Measurements from ENCODE around the gene TMPRSS2.

The TMPRSS2 gene

DNA sequence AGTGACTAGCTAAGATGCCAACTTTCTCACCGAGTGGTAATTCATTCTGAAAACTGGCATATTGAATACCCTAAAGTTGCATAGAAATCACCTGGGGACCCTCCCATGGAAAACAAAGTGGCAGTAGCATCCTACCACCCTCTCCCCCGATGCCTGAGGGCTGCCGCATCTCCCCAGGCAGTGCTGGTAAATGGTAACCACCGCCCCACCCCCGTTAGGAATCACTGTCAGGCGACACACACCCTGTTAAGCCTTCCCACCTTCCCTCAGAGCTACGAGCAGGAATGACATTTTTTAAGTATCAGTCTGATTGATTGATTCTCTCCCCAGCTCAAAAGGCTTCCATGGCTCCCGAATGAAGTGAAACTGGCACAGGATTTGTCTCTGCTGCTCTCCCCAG lies 28.3 kb downstream of the TMPRSS2 start:
- Histone ChIP-seq H3K4me3 (ENCODE audit: low read length) (no peak overlapping the region), H3K4me1 (ENCODE audit: control insufficient read depth, low read depth, low read length) (peaks cover 36% of the 10 kb centered on the region), H3K9me3 (ENCODE audit: control insufficient read depth, low read depth, low read length) (no peaks in the 10 kb centered on the region), H3K27me3 (ENCODE audit: control insufficient read depth, insufficient read depth, low read length) (no peaks in the 10 kb centered on the region), H3K36me3 (ENCODE audit: control insufficient read depth, low read depth, low read length) (no peaks in the 10 kb centered on the region), H3K9ac (ENCODE audit: low read length) (no peak overlapping the region), H3K27ac (ENCODE audit: low read length) (no peak overlapping the region)

DNA sequence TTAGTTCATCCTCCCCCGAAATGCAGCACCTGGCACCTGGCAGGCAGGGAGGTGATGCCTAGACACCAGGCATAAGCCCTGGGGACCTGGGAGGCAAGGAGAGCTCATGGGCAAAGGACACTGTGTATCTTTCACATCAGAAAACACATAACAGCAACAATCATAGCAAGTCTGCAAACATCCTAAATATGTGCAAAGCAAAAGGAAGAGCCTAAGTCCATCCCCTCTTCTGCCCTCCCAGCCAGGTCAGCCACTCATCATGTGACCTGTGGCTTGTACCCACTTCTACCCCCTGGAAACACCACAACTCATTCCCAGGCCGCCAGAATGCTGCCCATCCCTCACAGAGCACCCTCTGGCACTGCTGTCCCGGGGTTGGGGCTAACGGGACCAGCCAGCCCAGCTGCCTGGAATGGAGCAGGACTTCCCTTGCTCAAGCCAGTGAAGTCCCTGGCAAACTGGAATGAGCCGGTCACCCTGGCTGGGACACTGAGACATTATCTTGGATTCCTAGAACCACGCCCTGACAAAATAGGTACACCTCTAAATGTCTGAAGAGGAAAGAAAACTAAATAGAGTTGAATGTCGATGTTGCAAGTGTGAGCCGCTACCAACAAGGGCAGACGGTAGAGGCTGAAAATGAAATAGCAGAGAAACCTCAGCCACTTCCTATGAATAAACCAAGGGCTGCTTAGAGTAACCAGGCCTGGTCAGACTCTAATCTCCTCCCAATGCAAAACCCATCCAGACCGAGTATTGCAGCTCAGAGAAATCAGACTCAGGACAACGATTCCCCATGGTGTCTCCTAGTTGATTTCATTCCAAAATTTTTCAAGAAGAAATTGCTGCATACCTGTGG lies 29.4 kb downstream of the TMPRSS2 start:
- H3K9me3 ChIP-seq (ENCODE audit: control insufficient read depth, low read depth, low read length): no peaks in the 10 kb centered on the region
- peak overlapping the region; percentile 16 for H3K4me3 ChIP-seq (ENCODE audit: low read length)
- H3K4me1 ChIP-seq (ENCODE audit: control insufficient read depth, low read depth, low read length): peaks cover 36% of the 10 kb centered on the region
- no peaks in the 10 kb centered on the region for H3K27me3 ChIP-seq (ENCODE audit: control insufficient read depth, insufficient read depth, low read length)
- H3K27ac ChIP-seq (ENCODE audit: low read length): no peak overlapping the region
- no peaks in the 10 kb centered on the region for H3K36me3 ChIP-seq (ENCODE audit: control insufficient read depth, low read depth, low read length)
- no peak overlapping the region for H3K9ac ChIP-seq (ENCODE audit: low read length)

DNA sequence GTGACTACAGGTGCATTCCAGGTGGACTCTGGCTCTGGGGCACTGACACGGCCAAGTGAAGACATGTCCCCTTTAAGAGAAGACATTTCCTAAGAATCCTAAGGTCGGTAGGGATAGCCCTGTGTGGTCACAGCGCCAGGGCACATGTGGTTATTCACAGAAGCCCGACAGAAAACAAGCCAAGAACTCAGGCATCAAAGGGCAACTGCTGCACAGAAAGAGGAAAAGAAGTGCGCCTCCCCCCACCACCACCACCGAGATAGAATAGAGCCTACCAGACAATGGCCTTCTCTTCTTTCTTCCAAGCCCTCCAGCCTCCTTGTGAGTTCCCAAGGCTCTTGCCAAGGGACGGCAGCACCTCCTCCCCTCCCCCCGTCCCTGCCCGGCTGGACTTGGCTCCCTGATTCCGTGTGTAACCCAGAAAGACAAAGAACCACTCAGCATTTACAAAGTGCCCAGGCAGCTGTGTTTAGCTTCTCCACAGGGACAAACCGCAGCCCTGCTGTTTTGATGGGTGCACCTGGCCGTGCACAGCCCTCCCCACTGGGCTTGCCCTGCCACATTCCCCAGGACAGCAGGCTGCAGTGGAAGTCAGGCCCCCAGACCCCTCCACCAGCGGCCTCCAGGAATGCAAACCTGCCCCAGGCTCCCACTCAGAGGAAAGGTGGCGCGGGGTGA lies 30.2 kb downstream of the TMPRSS2 start:
- Histone ChIP-seq H3K9ac (ENCODE audit: low read length) (no peak overlapping the region), H3K36me3 (ENCODE audit: control insufficient read depth, low read depth, low read length) (no peaks in the 10 kb centered on the region), H3K4me1 (ENCODE audit: control insufficient read depth, low read depth, low read length) (peaks cover 36% of the 10 kb centered on the region), H3K9me3 (ENCODE audit: control insufficient read depth, low read depth, low read length) (no peaks in the 10 kb centered on the region), H3K27me3 (ENCODE audit: control insufficient read depth, insufficient read depth, low read length) (no peaks in the 10 kb centered on the region), H3K4me3 (ENCODE audit: low read length) (peak overlapping the region; percentile 18), H3K27ac (ENCODE audit: low read length) (no peak overlapping the region)

DNA sequence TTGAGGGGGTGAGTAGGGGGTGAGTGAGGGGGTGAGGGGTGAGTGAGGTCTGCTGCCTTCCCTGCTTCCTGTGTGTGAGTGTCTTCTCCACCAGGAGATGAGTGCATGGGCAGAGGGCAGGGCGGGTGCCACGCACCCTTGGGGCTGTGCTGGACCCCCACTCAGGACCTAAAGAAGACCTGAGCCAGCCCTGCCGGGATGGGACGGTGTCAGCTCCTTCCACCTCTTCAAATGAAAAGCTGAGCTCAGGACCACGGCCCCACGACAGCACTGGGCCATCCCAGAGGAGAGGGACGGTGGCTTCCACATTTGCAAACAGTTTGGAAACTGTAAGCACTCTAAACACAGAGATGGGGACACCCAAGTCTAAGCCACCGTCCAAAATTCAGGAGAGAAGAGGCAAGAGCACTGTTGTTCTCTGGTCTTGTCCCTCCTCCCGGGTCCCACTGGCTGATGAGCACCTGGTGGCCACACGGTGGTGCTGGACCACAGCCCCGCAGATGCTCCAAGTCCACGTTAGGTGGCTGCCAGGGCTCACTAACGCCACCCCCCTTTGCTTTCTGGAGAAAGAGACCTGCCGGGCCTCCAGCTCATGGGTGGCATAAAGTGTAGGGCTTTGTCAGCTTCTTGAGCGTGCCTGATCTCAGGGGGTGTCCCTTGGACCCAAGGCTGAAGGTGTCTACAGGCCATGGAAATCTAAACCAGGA lies 32.1 kb downstream of the TMPRSS2 start:
- Histone ChIP-seq H3K36me3 (ENCODE audit: control insufficient read depth, low read depth, low read length) (no peaks in the 10 kb centered on the region), H3K9me3 (ENCODE audit: control insufficient read depth, low read depth, low read length) (no peaks in the 10 kb centered on the region), H3K27me3 (ENCODE audit: control insufficient read depth, insufficient read depth, low read length) (no peaks in the 10 kb centered on the region), H3K9ac (ENCODE audit: low read length) (no peak overlapping the region), H3K4me1 (ENCODE audit: control insufficient read depth, low read depth, low read length) (peaks cover 36% of the 10 kb centered on the region), H3K4me3 (ENCODE audit: low read length) (no peak overlapping the region), H3K27ac (ENCODE audit: low read length) (no peak overlapping the region)

DNA sequence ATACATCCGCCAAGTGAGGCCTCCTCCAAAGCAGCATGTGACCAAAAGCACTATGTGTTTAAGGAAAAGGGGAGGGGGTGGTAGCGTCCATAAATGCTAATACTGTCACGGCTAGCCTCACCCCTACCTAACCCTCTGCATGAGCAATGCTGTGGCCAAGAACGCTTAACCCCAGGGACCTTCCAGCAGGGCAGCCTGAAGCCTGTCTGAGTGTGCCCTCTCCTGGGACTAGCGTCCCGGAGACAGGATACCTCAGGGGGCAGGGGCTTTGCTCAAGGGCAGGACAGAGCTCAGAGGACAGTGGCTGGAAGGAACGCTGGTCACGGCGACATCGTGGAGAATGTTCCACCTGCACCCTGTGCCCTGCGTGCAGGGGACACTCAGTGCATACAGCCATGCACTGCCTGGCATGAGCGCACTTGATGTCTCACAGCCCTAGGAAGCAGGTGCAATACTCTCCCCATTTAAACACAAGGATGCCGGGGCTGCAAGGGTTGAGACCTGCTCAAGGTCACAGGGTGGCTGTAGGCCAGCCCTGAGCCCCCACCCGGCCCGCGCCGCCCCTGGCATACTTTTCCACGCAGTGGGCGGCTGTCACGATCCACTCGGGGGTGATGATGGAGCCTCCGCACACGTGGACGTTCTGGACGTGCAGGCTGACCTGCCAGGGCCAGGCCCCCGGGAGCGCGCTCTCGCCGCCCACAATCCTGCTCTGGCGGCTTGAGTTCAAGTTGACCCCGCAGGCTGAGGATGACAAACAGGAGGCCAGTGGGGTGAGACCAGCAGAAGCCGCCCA lies 35.0 kb downstream of the TMPRSS2 start:
- Histone ChIP-seq H3K4me3 (ENCODE audit: low read length) (no peak overlapping the region), H3K4me1 (ENCODE audit: control insufficient read depth, low read depth, low read length) (peaks cover 19% of the 10 kb centered on the region), H3K9me3 (ENCODE audit: control insufficient read depth, low read depth, low read length) (no peaks in the 10 kb centered on the region), H3K9ac (ENCODE audit: low read length) (no peak overlapping the region), H3K36me3 (ENCODE audit: control insufficient read depth, low read depth, low read length) (peaks cover 2% of the 10 kb centered on the region), H3K27ac (ENCODE audit: low read length) (no peak overlapping the region), H3K27me3 (ENCODE audit: control insufficient read depth, insufficient read depth, low read length) (no peaks in the 10 kb centered on the region)

DNA sequence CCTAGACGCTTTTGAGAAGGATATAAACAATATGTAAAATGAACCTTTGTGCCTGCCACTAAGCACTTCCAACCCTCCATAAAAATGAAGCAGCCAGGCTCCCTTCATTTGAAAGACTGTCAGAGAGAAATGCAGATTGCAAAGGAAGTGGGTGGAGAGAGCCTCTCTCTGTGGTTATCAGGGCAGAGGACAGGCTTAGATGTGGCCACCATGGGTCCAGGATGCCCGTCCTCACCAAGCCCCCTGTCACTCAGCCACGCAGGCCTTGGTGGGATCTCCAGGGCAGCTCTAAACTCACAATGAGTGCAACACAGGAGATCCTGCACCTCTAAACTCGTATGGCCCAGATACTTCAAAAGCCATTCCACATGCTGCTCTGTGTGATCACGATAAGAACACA lies 37.9 kb downstream of the TMPRSS2 start:
- Histone ChIP-seq H3K4me1 (ENCODE audit: control insufficient read depth, low read depth, low read length) (peaks cover 5% of the 10 kb centered on the region), H3K9ac (ENCODE audit: low read length) (no peak overlapping the region), H3K4me3 (ENCODE audit: low read length) (no peak overlapping the region)

DNA sequence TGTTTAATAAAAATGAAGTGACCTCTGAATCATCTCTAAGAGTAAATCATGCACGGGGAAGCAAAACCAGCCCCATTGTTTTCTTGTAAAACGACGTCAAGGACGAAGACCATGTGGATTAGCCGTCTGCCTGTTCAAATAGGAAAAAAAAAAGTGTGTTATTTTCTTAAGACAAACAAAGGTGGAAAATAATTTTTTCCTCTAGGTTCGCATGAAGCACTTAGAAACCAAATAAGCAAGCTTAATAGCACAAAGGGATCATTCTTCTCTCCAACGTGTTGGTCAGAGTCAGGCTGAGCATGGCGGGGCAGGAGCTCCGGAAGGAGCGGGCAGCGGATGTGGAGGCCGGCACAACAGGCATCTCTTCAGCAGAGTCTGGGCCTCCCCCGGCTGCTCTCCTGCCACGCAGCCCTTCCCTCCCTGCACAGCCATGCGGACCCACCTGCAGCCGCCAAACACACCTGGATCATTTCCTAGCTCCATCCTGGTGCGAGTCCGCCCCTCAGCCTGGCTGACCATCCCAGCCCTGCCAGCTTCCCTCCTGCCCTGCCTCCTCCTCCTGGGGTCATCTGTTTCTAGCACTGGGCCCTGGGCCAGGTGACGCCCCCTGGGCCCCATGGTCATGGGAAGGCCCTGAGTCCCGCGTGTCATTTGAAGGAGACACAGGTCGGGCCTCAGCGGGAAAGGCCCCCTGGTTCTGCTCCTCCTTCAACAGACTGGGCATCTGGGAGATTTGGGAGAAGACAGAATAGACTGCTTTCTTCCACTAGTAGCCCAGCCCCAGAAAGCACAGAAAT lies 41.7 kb downstream of the TMPRSS2 start:
- Histone ChIP-seq H3K4me1 (ENCODE audit: control insufficient read depth, low read depth, low read length) (peaks cover 5% of the 10 kb centered on the region), H3K4me3 (ENCODE audit: low read length) (no peak overlapping the region), H3K27me3 (ENCODE audit: control insufficient read depth, insufficient read depth, low read length) (no peaks in the 10 kb centered on the region), H3K36me3 (ENCODE audit: control insufficient read depth, low read depth, low read length) (peaks cover 10% of the 10 kb centered on the region), H3K9me3 (ENCODE audit: control insufficient read depth, low read depth, low read length) (no peaks in the 10 kb centered on the region), H3K9ac (ENCODE audit: low read length) (no peak overlapping the region), H3K27ac (ENCODE audit: low read length) (no peak overlapping the region)

More for the DNA sequence above, 37.9 kb downstream of the TMPRSS2 start:
- Histone ChIP-seq H3K36me3 (ENCODE audit: control insufficient read depth, low read depth, low read length) (peaks cover 7% of the 10 kb centered on the region), H3K27ac (ENCODE audit: low read length) (no peak overlapping the region), H3K27me3 (ENCODE audit: control insufficient read depth, insufficient read depth, low read length) (no peaks in the 10 kb centered on the region), H3K9me3 (ENCODE audit: control insufficient read depth, low read depth, low read length) (no peaks in the 10 kb centered on the region)

DNA sequence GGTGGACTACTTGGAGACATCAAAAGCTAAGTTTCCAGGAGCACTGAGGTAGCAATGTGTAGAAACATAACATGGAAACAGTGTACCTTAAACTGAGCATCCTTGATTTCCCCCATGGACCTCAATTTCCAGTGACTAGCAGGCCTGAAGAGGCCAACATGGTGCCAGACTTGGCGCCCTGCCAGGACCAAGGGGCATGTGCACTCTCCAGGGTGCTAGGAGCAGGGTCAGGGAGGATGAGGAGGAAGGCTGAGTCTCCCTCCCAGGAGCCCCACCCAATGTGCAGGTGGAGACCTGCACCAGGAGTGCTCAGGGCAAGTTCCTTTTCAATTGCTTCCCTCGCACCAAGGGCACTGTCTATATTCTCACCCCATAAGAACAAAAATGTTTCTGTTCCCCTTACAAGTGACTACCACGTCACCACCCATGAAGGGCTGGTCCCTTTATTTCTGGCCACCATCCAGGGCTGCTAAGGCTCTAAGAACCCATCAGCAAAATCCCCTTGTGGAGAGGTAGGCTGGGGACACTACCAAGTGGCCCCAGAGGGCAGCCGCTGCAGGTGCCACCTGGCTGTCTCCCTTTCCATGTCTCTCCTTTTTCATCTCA lies 42.7 kb downstream of the TMPRSS2 start:
- Histone ChIP-seq H3K9ac (ENCODE audit: low read length) (no peak overlapping the region), H3K27me3 (ENCODE audit: control insufficient read depth, insufficient read depth, low read length) (no peaks in the 10 kb centered on the region), H3K4me3 (ENCODE audit: low read length) (no peak overlapping the region), H3K9me3 (ENCODE audit: control insufficient read depth, low read depth, low read length) (no peaks in the 10 kb centered on the region), H3K4me1 (ENCODE audit: control insufficient read depth, low read depth, low read length) (peaks cover 9% of the 10 kb centered on the region), H3K36me3 (ENCODE audit: control insufficient read depth, low read depth, low read length) (peaks cover 10% of the 10 kb centered on the region), H3K27ac (ENCODE audit: low read length) (no peak overlapping the region)

DNA sequence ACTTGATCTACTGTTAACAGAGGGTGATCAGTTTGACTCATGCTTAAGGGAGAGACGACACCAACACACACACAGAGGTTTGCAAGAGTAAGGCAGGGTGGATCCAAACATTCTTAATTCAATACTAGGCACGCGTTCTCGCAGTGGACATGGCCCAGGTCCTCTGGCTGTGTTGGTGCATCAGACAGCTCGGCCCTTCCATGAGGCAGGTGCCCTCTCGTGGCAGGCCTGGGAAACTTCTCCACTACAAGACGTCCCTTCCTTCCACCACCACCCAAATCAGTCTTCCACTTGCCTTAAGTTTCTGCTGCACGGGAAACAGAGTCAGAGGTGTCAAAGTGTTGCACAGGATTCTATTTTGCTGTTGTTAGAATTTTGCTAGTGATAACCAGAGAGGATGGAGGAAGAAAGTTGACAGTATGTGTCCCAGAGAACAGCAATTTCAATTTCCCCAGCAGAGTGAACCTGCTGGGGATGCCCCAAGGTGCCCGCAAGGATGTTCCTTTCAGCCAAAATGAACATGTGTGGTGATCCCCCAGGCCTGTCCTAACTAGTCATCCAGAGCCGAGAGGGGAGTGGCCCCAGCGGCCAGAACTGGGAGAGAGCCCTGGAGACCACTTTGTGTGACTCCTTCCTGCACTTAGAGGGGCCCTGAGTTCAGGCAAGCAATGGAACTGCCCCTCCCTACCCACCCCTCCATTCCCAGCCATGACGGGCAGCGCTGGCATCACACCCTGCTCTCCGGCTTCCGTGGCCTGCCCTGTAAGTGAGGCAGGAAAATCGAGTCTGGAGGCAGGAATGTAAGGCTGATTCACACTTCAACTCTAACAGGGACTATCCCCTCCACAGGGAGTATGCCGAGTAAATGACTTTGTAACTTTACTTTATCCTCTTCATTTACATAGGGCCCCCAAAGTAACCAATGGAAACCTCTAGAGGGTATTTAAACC lies 47.1 kb downstream of the TMPRSS2 start:
- H3K27ac ChIP-seq (ENCODE audit: low read length): no peak overlapping the region
- H3K4me3 ChIP-seq (ENCODE audit: low read length): no peak overlapping the region
- peaks cover 4% of the 10 kb centered on the region for H3K4me1 ChIP-seq (ENCODE audit: control insufficient read depth, low read depth, low read length)
- H3K36me3 ChIP-seq (ENCODE audit: control insufficient read depth, low read depth, low read length): peaks cover 4% of the 10 kb centered on the region
- no peak overlapping the region for H3K9ac ChIP-seq (ENCODE audit: low read length)
- H3K27me3 ChIP-seq (ENCODE audit: control insufficient read depth, insufficient read depth, low read length): no peaks in the 10 kb centered on the region
- H3K9me3 ChIP-seq (ENCODE audit: control insufficient read depth, low read depth, low read length): no peaks in the 10 kb centered on the region

Measured in iPS-18a (cell line).